Right lobe of liver (tissue), 4 donors: Measurements from ENCODE around the gene MROH8.

ENCODE experiments used
- CTCF ChIP-seq, 4 donors: fragments of 200-600 bp in 3 of 4; fragments of 450-650 bp in 1 of 4; IDR thresholded peaks; one replicate each; pipeline versions ENCODE4 v1.5.1 to v1.8.0; 2016 to 2022; ENCODE audit warnings: antibody characterized with exemption in 4 of 4, mild to moderate bottlenecking in 2 of 4
- POLR2A ChIP-seq: fragments of 450-650 bp; IDR thresholded peaks from one replicate; pipeline ENCODE4 v1.6.1; 2017; ENCODE audit warnings: antibody characterized with exemption, mild to moderate bottlenecking
- donor health status: DM: no; HTN: no; CAD: no.
- donor health status: DM: no; HTN: no; CAD: no.
- donor health status: DM: no; HTN: yes; CAD: no.

- no peak for TF ChIP-seq CTCF (IDR thresholded peaks at IDR 0.05)
- TF ChIP-seq POLR2A, result no peak
These were observed 10.2 kb upstream of the MROH8 start for GRCh38 chr20:37189416-37190016.
